Tibial nerve (tissue), 3 donors: ENCODE measurements around the gene PLA2G6.

ENCODE experiments used
- CTCF ChIP-seq, 5 experiments: fragments of 200-600 bp in 3 of 5; fragments of 450-650 bp in 2 of 5; sonication (generic) in 3 of 5; IDR thresholded peaks; one replicate each; pipeline ENCODE4 v1.5.1; 2016 to 2019; ENCODE audit warnings: antibody characterized with exemption in 5 of 5, mild to moderate bottlenecking in 3 of 5, moderate library complexity in 2 of 5
- POLR2A ChIP-seq, 2 donors: fragments of 450-650 bp; IDR thresholded peaks; one replicate each; pipeline ENCODE4 v1.6.1; 2017; ENCODE audit warnings: antibody characterized with exemption in 2 of 2, mild to moderate bottlenecking in 2 of 2, moderate library complexity in 2 of 2

GRCh38 chr22:38062791-38063190 lies 118.8 kb downstream of the PLA2G6 start:
- no peak for TF ChIP-seq CTCF (IDR thresholded peaks at IDR 0.05)
- peak in 1 of 2 donors; percentile 34 for TF ChIP-seq POLR2A (IDR thresholded peaks at IDR 0.05)
